KMS-11 (cell line): Measurements from ENCODE around the gene ORAI1.

ENCODE experiments used
- H2AFZ ChIP-seq: fragments of 200-600 bp; sonication (generic); 2 replicates; pipeline ENCODE4 v1.6.1; 2016; ENCODE audit warnings: antibody characterized with exemption, mixed run types, low read depth
- H3K27ac ChIP-seq: fragments of 200-600 bp; sonication (generic); 2 replicates; pipeline ENCODE4 v1.6.1; 2016; ENCODE audit warnings: mild to moderate bottlenecking, mixed run types
- H3K27me3 ChIP-seq: fragments of 200-600 bp; sonication (generic); 2 replicates; pipeline ENCODE4 v1.6.1; 2017; ENCODE audit warnings: mild to moderate bottlenecking, low read depth, mixed run types, moderate library complexity; ENCODE audit not compliant: insufficient read depth
- H3K36me3 ChIP-seq: fragments of 200-600 bp; sonication (generic); 2 replicates; pipeline ENCODE4 v1.6.1; 2017; ENCODE audit warnings: mild to moderate bottlenecking, mixed run types; ENCODE audit not compliant: insufficient read depth
- H3K4me1 ChIP-seq: fragments of 200-600 bp; sonication (generic); 2 replicates; pipeline ENCODE4 v1.6.1; 2016; ENCODE audit warnings: mild to moderate bottlenecking, low read depth, mixed run types; ENCODE audit not compliant: poor library complexity, severe bottlenecking
- H3K4me2 ChIP-seq: fragments of 200-600 bp; sonication (generic); 2 replicates; pipeline ENCODE4 v1.7.0; 2016; ENCODE audit warnings: mild to moderate bottlenecking, mixed run types
- H3K4me3 ChIP-seq: fragments of 200-600 bp; sonication (generic); IDR thresholded peaks from 2 replicates; pipeline ENCODE4 v1.6.1; 2017; ENCODE audit warnings: low read depth, low read length, mixed read lengths; ENCODE audit not compliant: insufficient read depth
- H3K79me2 ChIP-seq: fragments of 200-600 bp; sonication (generic); 2 replicates; pipeline ENCODE4 v1.6.1; 2016; ENCODE audit warnings: low read depth, mixed run types; ENCODE audit not compliant: insufficient read depth
- H3K9ac ChIP-seq: fragments of 200-600 bp; sonication (generic); 2 replicates; pipeline ENCODE4 v1.6.1; 2016; ENCODE audit warnings: mild to moderate bottlenecking, mixed run types
- H4K20me1 ChIP-seq: fragments of 200-600 bp; sonication (generic); 2 replicates; pipeline ENCODE4 v1.6.1; 2016; ENCODE audit warnings: mild to moderate bottlenecking, mixed run types; ENCODE audit not compliant: insufficient read depth
- TF ChIP-seq, protein P1 (sequence below): fragments of 200-600 bp; sonication (generic); conservative IDR thresholded peaks from 2 replicates; pipeline ENCODE4 v1.6.1; 2017; ENCODE audit warnings: low read depth, mild to moderate bottlenecking, antibody characterized with exemption, low read length, moderate library complexity, mixed read lengths

ORAI1 gene

GRCh38 chr12:121668750-121669520, 42.6 kb downstream of the ORAI1 start:
- TF ChIP-seq, protein P1, sequence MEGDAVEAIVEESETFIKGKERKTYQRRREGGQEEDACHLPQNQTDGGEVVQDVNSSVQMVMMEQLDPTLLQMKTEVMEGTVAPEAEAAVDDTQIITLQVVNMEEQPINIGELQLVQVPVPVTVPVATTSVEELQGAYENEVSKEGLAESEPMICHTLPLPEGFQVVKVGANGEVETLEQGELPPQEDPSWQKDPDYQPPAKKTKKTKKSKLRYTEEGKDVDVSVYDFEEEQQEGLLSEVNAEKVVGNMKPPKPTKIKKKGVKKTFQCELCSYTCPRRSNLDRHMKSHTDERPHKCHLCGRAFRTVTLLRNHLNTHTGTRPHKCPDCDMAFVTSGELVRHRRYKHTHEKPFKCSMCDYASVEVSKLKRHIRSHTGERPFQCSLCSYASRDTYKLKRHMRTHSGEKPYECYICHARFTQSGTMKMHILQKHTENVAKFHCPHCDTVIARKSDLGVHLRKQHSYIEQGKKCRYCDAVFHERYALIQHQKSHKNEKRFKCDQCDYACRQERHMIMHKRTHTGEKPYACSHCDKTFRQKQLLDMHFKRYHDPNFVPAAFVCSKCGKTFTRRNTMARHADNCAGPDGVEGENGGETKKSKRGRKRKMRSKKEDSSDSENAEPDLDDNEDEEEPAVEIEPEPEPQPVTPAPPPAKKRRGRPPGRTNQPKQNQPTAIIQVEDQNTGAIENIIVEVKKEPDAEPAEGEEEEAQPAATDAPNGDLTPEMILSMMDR: peak; percentile 64
- Histone ChIP-seq H3K36me3 (no peaks in the 10 kb centered on the region), H4K20me1 (no peaks in the 10 kb centered on the region), H3K4me3 (no peak overlapping the region), H3K4me2 (no peak overlapping the region), H3K9ac (no peak overlapping the region), H3K79me2 (no peaks in the 10 kb centered on the region), H3K27ac (no peak overlapping the region), H3K4me1 (peaks cover 16% of the 10 kb centered on the region), H3K27me3 (no peaks in the 10 kb centered on the region), H2AFZ (no peak overlapping the region)

GRCh38 chr12:121669521-121669900, 43.2 kb downstream of the ORAI1 start, which contains the start of gene MORN3:
Gene MORN3, minus strand, starts transcription at chr12:121669654. Its CDS starts 171 bp downstream, at chr12:121669483.
- no peak within 1 kb of the TSS for H3K9ac ChIP-seq
- TF ChIP-seq, protein P1: no peak
- no peak within 1 kb of the TSS for H2AFZ ChIP-seq
- H3K4me2 ChIP-seq: no peak within 1 kb of the TSS
- H3K79me2 ChIP-seq: no peaks in the 10 kb centered on the region
- H4K20me1 ChIP-seq: no peaks in the 10 kb centered on the region
- H3K36me3 ChIP-seq: no peaks in the 10 kb centered on the region
- peaks cover 16% of the 10 kb centered on the region for H3K4me1 ChIP-seq
- no peak within 1 kb of the TSS for H3K27ac ChIP-seq
- H3K27me3 ChIP-seq: no peaks in the 10 kb centered on the region
- no peak within 1 kb of the TSS for H3K4me3 ChIP-seq

- no peak overlapping the region for H3K4me3 ChIP-seq
These were observed 46.7 kb downstream of the ORAI1 start for GRCh38 chr12:121673013-121673511.

GRCh38 chr12:121676190-121676589, 49.9 kb downstream of the ORAI1 start:
- Histone ChIP-seq H3K4me3 (no peak overlapping the region), H3K9ac (no peak overlapping the region), H3K79me2 (no peaks in the 10 kb centered on the region), H3K27ac (no peak overlapping the region), H3K4me2 (no peak overlapping the region), H4K20me1 (no peaks in the 10 kb centered on the region), H3K36me3 (no peaks in the 10 kb centered on the region), H3K4me1 (peaks cover 16% of the 10 kb centered on the region), H2AFZ (no peak overlapping the region), H3K27me3 (no peaks in the 10 kb centered on the region)
- TF ChIP-seq, protein P1: no peak

More at GRCh38 chr12:121673013-121673511, 46.7 kb downstream of the ORAI1 start:
- Histone ChIP-seq H3K4me1 (peaks cover 16% of the 10 kb centered on the region), H3K27me3 (no peaks in the 10 kb centered on the region), H2AFZ (peak overlapping the region; percentile 81), H3K4me2 (peak overlapping the region; percentile 51; the same call in 1 of the 2 replicates), H3K36me3 (no peaks in the 10 kb centered on the region), H4K20me1 (no peaks in the 10 kb centered on the region), H3K27ac (no peak overlapping the region), H3K9ac (no peak overlapping the region), H3K79me2 (no peaks in the 10 kb centered on the region)
- TF ChIP-seq, protein P1: no peak
